HG03469 (cell line): Measurements from ENCODE around the gene IL2RG.

Experiments used
- ATAC-seq: cut with Tn5 transposase; IDR thresholded peaks from one replicate; pipeline ENCODE4 v1.9.1; 2021; ENCODE audit warnings: mild to moderate bottlenecking, moderate library complexity, moderate number of reproducible peaks; ENCODE audit not compliant: unreplicated experiment

IL2RG gene

DNA sequence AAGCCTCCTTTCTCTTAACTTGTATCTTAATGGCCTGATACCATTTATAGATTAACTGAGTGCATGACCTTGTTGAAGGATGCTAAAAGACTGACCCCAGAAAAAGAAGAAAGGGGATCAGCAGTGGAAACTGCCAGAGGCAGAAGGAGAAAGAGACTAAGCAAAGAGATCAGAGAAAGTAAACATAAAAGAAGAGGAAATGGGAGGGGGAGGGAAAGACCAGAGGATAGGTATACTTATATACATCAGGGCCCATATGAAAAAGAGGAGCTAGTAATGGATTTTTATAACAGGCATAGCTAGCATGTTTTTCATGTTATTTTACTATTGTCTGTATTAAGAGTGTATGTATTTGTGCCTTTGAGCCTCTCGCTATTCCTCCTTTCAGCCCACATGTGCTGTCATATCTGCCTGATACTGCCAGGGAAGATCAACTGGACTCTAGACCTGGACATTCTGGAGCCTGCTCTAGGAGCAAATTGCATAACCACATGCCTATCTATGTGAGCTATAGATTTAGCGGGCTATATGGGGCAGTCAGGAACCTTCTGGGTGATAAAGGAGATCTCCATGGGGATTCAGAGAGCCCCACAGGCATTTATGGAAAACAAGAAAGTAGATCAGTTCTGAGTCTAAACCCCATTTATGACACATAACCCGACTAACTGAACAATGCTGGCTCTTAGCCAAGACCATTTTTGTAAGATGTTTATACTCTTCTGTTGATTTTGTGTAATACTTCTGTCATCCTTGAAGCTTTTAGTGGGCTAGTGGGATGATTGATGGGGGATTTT, 29.9 kb downstream of the IL2RG start:
- no peak for ATAC-seq

DNA sequence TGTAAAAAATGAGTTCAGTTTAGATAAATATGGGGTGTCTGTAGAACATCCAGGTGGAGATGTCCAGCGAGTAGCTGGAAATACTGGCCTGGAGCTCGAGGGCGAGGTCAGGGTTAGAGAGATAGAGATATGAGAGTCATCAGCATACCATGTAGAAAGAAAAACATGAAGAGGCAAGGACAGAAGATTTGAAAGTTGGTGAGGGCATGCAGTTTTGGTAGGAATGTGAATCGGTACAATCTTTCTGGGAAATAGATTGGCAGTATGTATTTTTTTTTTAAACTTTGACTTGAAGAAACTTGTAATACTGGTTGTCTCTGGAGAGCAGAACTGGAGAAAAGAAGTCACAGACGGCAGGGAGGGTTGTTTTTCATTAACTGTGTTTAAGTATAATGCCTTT, 40.8 kb downstream of the IL2RG start:
- ATAC-seq: no peak

DNA sequence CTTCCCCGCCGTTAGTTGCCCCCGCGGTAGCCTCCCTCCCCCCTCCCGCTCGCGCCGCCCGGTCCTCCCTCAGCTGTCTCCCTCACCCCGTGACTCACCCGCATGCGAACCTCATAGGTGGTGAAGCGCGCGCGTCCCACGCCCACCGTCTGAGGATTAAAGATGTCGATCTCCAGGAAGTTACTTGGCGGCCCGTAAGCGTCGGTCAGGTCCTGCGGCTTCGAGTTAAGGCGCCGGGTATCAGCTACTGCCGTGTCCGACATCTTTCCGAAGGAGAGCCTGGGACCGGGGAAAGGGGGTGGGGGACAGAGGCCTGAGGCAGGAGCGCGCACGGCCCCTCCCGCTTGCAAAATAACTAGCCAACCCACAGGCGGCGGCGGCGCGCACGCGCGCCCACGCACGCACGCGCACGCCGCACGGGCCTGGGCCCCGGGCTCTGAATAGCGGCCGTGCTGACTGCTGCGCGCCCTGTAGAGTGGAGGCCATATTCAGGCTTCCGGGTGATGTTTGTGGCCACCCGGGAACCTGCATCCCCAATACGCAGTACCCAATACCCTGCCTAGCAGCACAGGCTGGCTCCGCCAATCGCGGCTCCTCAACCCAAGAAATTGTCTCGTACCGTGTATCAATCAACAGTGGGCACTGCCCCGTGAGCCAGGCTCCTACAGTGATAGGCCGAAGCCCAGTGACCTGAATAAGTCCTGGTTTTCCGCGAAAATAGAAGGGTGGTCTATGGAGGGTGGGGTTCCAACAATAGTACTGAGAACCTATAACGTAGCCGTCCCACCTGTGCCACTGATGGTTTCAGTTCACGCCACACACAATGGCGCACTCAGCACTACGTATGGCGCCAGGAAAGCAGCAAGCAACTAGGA, 43.1 kb downstream of the IL2RG start, which contains the start of gene SNX12:
Gene SNX12 (minus strand): TSS at position 291 of the 875 bp plus-strand sequence. CDS start 28 bp downstream, at position 263.
- peak; percentile 96 for ATAC-seq

DNA sequence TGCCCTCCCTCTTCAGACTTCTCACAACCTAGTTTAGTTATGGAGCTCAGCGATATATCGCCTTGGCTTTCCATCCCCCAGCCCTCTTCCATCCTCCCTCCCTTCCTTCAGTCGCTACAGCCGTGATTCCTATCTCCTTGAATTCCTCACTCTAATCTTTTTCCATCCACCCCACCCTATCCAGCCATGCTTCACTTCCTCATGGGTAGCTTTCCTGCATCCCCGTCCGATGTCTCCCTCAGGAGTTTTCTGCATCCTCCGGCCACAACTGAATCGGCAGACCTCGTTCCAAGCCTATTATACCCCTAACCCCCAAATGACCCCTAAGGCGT, 43.7 kb downstream of the IL2RG start:
- no peak for ATAC-seq

DNA sequence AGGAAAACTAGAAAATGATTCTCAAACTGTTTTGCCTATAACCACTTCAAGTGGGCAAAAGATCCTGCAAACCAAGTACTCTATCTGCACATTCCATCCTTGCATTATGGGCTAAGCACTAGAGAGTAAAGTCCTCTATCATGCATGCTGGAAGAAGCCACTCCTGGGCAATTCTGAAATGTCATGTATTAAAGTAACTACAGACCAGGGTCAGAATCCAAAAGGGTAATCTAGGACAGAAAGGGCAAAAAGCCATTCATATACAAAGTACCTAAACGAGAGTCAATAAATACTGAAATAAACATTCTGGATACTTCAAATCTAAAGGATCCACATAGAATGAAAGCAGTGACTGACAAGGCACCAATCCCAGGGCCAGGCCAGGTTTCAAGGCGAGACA, 44.3 kb downstream of the IL2RG start:
- ATAC-seq: no peak

DNA sequence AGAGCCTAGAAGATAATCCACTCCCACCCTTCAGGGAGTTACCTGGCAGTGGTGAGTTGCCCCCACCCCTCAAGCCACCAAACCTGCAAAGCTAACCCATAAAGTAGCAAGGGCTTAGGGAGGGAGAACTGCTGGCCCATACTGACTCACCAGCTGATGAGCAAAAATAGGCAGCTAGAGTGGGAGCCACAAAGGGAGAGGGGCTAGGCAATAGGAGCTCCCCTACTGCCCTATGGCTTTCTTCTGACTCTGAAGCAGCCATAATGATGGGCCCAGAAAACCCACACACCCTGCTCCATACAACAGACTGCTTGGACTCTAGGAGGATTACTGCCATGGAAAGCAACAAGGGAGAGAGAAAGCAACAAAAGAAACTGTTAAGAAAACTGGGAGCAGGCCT, 51.2 kb downstream of the IL2RG start:
- no peak for ATAC-seq

DNA sequence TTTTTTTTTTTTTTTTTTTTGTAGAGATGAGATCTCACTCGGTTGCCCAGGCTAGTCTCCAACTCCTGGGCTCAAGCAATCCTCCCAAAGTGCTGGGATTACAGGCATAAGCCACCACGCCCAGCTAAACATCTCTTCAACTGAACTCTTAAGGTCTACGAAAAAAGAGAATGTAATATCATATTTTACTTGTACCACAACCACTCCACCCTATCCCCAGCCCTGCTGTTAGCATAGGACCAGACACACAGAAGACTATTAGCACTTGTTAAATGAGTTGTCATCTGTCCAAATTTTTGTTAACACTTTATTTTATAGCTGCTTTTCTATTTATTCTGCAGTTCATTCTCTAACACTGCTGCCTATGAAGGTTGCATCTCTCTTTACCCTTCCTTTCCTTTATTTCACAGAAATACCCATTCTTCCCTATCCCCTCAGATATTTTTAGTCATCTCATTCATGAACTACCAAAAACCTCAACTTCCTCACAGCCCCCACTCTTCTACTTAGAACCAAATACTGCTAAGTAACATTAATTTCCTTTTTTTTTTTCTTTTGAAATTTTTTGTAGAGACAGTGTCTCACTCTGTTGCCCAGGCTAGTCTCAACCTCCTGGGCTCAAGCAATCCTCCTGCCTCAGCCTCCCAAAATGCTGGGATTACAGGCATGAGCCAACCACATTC, 53.4 kb downstream of the IL2RG start:
- ATAC-seq: no peak
